Activated naive CD4-positive, alpha-beta T cell treated with anti-CD3 and anti-CD28 coated beads, Interleukin-2, amount 10 ng/mL, durations not matched to agents 7 days and 5 days (primary cell): Measurements from ENCODE around the gene FRZB.
"Not testable (repeated sequence)": the region's sequence is repeated elsewhere in the genome, so short reads cannot be mapped to it uniquely, and the experiment has no call there.

Experiments
- CTCF ChIA-PET: fragments of 350-600 bp; sonication (Branson Sonifier 250); formaldehyde crosslinking; loops from one replicate; lab custom pipeline; 2021; ENCODE audit warnings: antibody characterized with exemption; lab: Charles Lee
- DNase-seq: peaks from one replicate; pipeline ENCODE4 v3.0.0-alpha.2; 2020
- H3K27ac Mint-ChIP-seq: one replicate; pipeline ENCODE4 v1.8.0; 2021; ENCODE audit warnings: mild to moderate bottlenecking, moderate library complexity, mixed read lengths
- H3K27me3 Mint-ChIP-seq: one replicate; pipeline ENCODE4 v1.8.0; 2021; ENCODE audit warnings: mild to moderate bottlenecking, mixed read lengths
- H3K36me3 Mint-ChIP-seq: one replicate; pipeline ENCODE4 v1.8.0; 2021; ENCODE audit warnings: mixed read lengths
- H3K4me1 Mint-ChIP-seq: one replicate; pipeline ENCODE4 v1.8.0; 2021; ENCODE audit warnings: mixed read lengths
- H3K4me3 Mint-ChIP-seq: one replicate; pipeline ENCODE4 v1.8.0; 2021; ENCODE audit warnings: mild to moderate bottlenecking, moderate library complexity, mixed read lengths
- H3K9me3 Mint-ChIP-seq: one replicate; pipeline ENCODE4 v1.8.0; 2021; ENCODE audit warnings: mixed read lengths

Gene FRZB

GRCh38 chr2:182897137-182897536 is 30.7 kb upstream of the FRZB start:
- H3K9me3 Mint-ChIP-seq, result no peaks in the 10 kb centered on the region
- H3K4me1 Mint-ChIP-seq, result peaks cover 10% of the 10 kb centered on the region
- CTCF ChIA-PET, result no interaction called here
- peaks cover 9% of the 10 kb centered on the region for H3K27me3 Mint-ChIP-seq
- no peak for DNase-seq
- H3K4me3 Mint-ChIP-seq, result no peak overlapping the region
- H3K27ac Mint-ChIP-seq, result no peak overlapping the region
- H3K36me3 Mint-ChIP-seq, result no peaks in the 10 kb centered on the region

GRCh38 chr2:182895798-182896197 is 29.4 kb upstream of the FRZB start:
- H3K4me1 Mint-ChIP-seq, result peaks cover 10% of the 10 kb centered on the region
- no peak overlapping the region for H3K27ac Mint-ChIP-seq
- no peaks in the 10 kb centered on the region for H3K9me3 Mint-ChIP-seq
- DNase-seq, result no peak
- no peak overlapping the region for H3K4me3 Mint-ChIP-seq
- CTCF ChIA-PET, result no interaction called here
- no peaks in the 10 kb centered on the region for H3K36me3 Mint-ChIP-seq
- H3K27me3 Mint-ChIP-seq, result peaks cover 4% of the 10 kb centered on the region

DNA sequence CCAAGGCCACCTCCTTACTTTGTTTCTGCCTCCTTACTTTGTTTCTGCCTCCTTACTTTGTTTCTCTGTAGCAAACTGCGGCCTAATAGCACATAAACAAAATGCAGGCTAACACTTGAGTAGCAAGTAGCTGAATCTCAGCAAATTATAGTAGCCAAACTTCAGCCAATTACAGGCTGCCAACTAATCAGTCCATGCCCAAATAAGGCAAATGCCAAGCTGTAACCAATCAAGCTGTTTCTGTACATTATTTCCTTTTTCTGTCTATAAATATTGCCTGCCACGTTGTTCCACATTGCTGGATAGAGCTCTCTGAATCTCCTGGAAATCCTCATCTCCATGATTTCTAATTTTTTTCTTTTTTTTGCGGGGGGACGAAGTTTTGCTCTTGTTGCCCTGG is 28.7 kb upstream of the FRZB start:
- H3K9me3 Mint-ChIP-seq, result no peaks in the 10 kb centered on the region
- no peak overlapping the region for H3K4me3 Mint-ChIP-seq
- CTCF ChIA-PET, result no interaction called here
- peaks cover 10% of the 10 kb centered on the region for H3K4me1 Mint-ChIP-seq
- no peaks in the 10 kb centered on the region for H3K36me3 Mint-ChIP-seq
- H3K27ac Mint-ChIP-seq, result no peak overlapping the region
- peaks cover 4% of the 10 kb centered on the region for H3K27me3 Mint-ChIP-seq
- no peak for DNase-seq

- Mint-ChIP-seq H3K27me3 (peaks cover 4% of the 10 kb centered on the region), H3K4me3 (no peak overlapping the region), H3K4me1 (peaks cover 4% of the 10 kb centered on the region), H3K36me3 (no peaks in the 10 kb centered on the region), H3K27ac (no peak overlapping the region), H3K9me3 (no peaks in the 10 kb centered on the region)
- CTCF ChIA-PET, result no interaction called here
- no peak for DNase-seq
Measured at GRCh38 chr2:182894174-182894573, 27.7 kb upstream of the FRZB start.

DNA sequence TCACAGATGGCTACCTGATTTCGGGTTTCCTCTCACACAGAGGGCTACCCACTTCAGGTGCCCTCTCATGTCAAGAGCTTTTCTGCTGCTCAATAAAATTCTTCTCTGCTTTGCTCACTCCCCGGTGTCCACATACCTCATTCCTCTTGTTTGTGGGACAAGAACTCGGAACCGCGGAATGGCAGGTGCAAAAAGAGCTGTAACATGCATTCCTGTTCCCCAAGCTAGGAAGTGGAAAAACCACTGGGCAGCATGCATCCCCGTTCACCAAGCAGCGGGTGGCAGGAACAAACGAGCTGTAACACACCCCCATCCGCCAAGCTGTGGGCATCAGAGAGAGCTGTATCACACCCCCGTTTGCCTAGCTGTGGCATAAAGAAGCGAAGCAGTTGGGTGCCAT is 27.2 kb upstream of the FRZB start:
- Mint-ChIP-seq H3K9me3 (no peaks in the 10 kb centered on the region), H3K27me3 (peaks cover 4% of the 10 kb centered on the region), H3K4me3 (no peak overlapping the region), H3K36me3 (no peaks in the 10 kb centered on the region), H3K27ac (no peak overlapping the region), H3K4me1 (peaks cover under 1% of the 10 kb centered on the region)
- CTCF ChIA-PET, result no interaction called here
- no peak for DNase-seq

GRCh38 chr2:182893035-182893434 is 26.6 kb upstream of the FRZB start:
- CTCF ChIA-PET, H3K36me3 Mint-ChIP-seq, H3K27me3 Mint-ChIP-seq: not testable (repeated sequence)

DNA sequence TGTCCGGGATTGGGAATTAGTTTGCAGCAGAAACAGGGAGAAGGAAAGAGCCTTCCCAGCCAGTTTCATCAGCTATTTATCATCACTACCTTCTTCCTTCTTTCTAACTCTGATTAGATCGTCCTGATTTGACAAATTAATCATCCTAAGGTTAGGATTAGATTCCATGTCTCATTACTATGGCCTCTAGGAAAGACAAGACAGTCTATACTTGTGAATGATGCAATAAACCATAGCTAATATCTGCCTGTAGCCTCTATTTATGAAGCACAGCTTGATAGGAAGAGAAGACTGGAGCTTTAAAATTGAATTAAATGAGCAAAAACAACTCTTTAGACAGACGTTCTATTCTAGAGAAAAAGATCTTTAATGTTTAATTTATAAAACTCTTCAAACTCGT is 25.2 kb upstream of the FRZB start:
- no peak for DNase-seq
- peaks cover 4% of the 10 kb centered on the region for H3K27me3 Mint-ChIP-seq
- no peak overlapping the region for H3K4me3 Mint-ChIP-seq
- CTCF ChIA-PET, result interaction anchor here (1.4 kb wide), 1 partner anchor 225 kb away, joined by 3 read pairs; no protein-coding TSS in a partner anchor
- H3K9me3 Mint-ChIP-seq, result no peaks in the 10 kb centered on the region
- no peak overlapping the region for H3K27ac Mint-ChIP-seq
- no peaks in the 10 kb centered on the region for H3K36me3 Mint-ChIP-seq
- no peaks in the 10 kb centered on the region for H3K4me1 Mint-ChIP-seq

More at GRCh38 chr2:182893035-182893434, 26.6 kb upstream of the FRZB start:
- H3K4me1 Mint-ChIP-seq, H3K4me3 Mint-ChIP-seq, H3K27ac Mint-ChIP-seq, DNase-seq, H3K9me3 Mint-ChIP-seq: not testable (repeated sequence)

GRCh38 chr2:182890773-182891378 is 24.4 kb upstream of the FRZB start:
- no peak overlapping the region for H3K4me3 Mint-ChIP-seq
- CTCF ChIA-PET, result no interaction called here
- H3K27ac Mint-ChIP-seq, result no peak overlapping the region
- no peaks in the 10 kb centered on the region for H3K36me3 Mint-ChIP-seq
- peaks cover 4% of the 10 kb centered on the region for H3K27me3 Mint-ChIP-seq
- no peak for DNase-seq
- H3K4me1 Mint-ChIP-seq, result no peaks in the 10 kb centered on the region
- no peaks in the 10 kb centered on the region for H3K9me3 Mint-ChIP-seq

- no peak overlapping the region for H3K27ac Mint-ChIP-seq
- no peak overlapping the region for H3K4me3 Mint-ChIP-seq
- no peaks in the 10 kb centered on the region for H3K9me3 Mint-ChIP-seq
- no peak for DNase-seq
- no peaks in the 10 kb centered on the region for H3K4me1 Mint-ChIP-seq
- CTCF ChIA-PET, result no interaction called here
- H3K36me3 Mint-ChIP-seq, result no peaks in the 10 kb centered on the region
- H3K27me3 Mint-ChIP-seq, result peaks cover 4% of the 10 kb centered on the region
Measured at GRCh38 chr2:182890305-182890704, 23.9 kb upstream of the FRZB start.

- Mint-ChIP-seq H3K27ac (no peak overlapping the region), H3K9me3 (no peaks in the 10 kb centered on the region), H3K36me3 (no peaks in the 10 kb centered on the region), H3K27me3 (no peaks in the 10 kb centered on the region), H3K4me1 (no peaks in the 10 kb centered on the region), H3K4me3 (no peak overlapping the region)
- no peak for DNase-seq
- CTCF ChIA-PET, result no interaction called here
Measured at GRCh38 chr2:182887753-182888415, 21.4 kb upstream of the FRZB start.

DNA sequence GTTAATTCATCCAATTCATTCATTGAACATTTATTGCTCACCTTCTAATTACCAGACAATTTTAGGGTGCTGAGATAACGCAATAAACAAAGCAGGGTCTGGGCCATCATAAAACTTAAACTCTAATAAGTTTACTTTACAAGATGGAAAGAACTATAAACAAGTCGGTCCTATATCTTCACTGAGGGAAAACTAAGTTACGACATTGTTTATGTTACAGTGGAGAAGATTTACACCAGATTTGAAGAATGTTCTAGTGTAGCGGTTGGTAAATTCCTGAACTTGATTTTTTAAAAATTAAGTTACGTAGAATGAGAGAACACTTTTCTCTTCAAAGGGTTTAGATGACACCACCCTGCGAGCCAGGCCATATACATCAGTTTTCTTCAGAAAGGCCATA is 20.7 kb upstream of the FRZB start:
- Mint-ChIP-seq H3K4me3 (no peak overlapping the region), H3K36me3 (no peaks in the 10 kb centered on the region), H3K4me1 (no peaks in the 10 kb centered on the region), H3K27ac (no peak overlapping the region), H3K27me3 (no peaks in the 10 kb centered on the region), H3K9me3 (no peaks in the 10 kb centered on the region)
- CTCF ChIA-PET, result no interaction called here
- DNase-seq, result no peak

DNA sequence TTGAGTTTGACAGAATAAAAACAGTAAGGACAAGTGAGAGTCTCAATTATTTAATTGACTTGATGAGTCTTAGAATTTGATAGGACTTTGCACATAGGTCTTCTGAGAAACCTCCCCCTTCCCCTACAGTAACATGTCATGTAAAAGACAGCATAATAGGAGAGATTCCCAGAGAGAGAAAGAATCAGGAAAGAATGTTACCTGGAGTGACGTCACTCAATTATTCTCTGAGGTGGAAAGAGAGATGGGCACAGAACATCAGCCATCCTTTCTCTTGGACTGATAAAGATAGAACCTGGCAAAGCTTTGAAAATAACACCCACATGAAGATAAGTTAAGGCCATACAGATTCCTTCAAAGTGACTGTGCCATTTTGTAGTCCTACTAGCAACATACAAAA is 19.3 kb upstream of the FRZB start:
- Mint-ChIP-seq H3K36me3 (no peaks in the 10 kb centered on the region), H3K4me1 (no peaks in the 10 kb centered on the region), H3K4me3 (no peak overlapping the region), H3K9me3 (peaks cover 4% of the 10 kb centered on the region), H3K27ac (no peak overlapping the region), H3K27me3 (no peaks in the 10 kb centered on the region)
- DNase-seq, result no peak
- CTCF ChIA-PET, result no interaction called here

GRCh38 chr2:182883451-182883850 is 17.0 kb upstream of the FRZB start:
- Mint-ChIP-seq H3K27ac (no peak overlapping the region), H3K36me3 (no peaks in the 10 kb centered on the region), H3K27me3 (no peaks in the 10 kb centered on the region), H3K4me1 (no peaks in the 10 kb centered on the region), H3K9me3 (peaks cover 10% of the 10 kb centered on the region), H3K4me3 (no peak overlapping the region)
- DNase-seq, result no peak
- CTCF ChIA-PET, result interaction anchor here (0.9 kb wide), 1 partner anchor 15 kb away, joined by 3 read pairs; no protein-coding TSS in a partner anchor

GRCh38 chr2:182880100-182880499 is 13.7 kb upstream of the FRZB start:
- CTCF ChIA-PET, H3K4me3 Mint-ChIP-seq, H3K27ac Mint-ChIP-seq, H3K27me3 Mint-ChIP-seq, H3K36me3 Mint-ChIP-seq, H3K4me1 Mint-ChIP-seq, DNase-seq: not testable (repeated sequence)
- peaks cover 10% of the 10 kb centered on the region for H3K9me3 Mint-ChIP-seq

- H3K4me1 Mint-ChIP-seq, DNase-seq, CTCF ChIA-PET, H3K36me3 Mint-ChIP-seq, H3K27me3 Mint-ChIP-seq, H3K27ac Mint-ChIP-seq, H3K4me3 Mint-ChIP-seq: not testable (repeated sequence)
- H3K9me3 Mint-ChIP-seq, result peaks cover 13% of the 10 kb centered on the region
Measured at GRCh38 chr2:182876653-182877052, 10.2 kb upstream of the FRZB start.
